ENCODE data around the gene DLL1. TPM values are rescaled to one million over a fixed set of nuclear protein-coding genes. Genes with fewer than 3 reads are reported as not detected.

DLL1 gene
- total and polyA plus RNA-seq, 5 experiments from 2014 or later = 0.34 to 15.9 (median 1.5) TPM

GRCh38 chr6:170253226-170253909 is 37.5 kb downstream of the DLL1 start:
- POLR2A ChIA-PET = no interaction called here
- Mint-ChIP-seq H3K27me3 (peaks cover 0 to 32% (median 0%) of the 10 kb centered on the region in 5 donors), H3K4me3 (no peak overlapping the region), H3K36me3 (no peaks in the 10 kb centered on the region), H3K4me1 (peaks cover 0 to 3% (median 1%) of the 10 kb centered on the region in 4 donors), H3K9me3 (no peaks in the 10 kb centered on the region), H3K27ac (no peak overlapping the region)
- DNase-seq (no peak), ATAC-seq (no peak)

- Mint-ChIP-seq H3K4me3 (no peak overlapping the region), H3K9me3 (no peaks in the 10 kb centered on the region), H3K36me3 (no peaks in the 10 kb centered on the region), H3K4me1 (peaks cover 0 to 12% (median 2%) of the 10 kb centered on the region in 4 donors), H3K27me3 (peaks cover 0 to 38% (median 0%) of the 10 kb centered on the region in 5 donors), H3K27ac (peak overlapping the region in 1 of 10 donors; percentile 64)
- DNase-seq = no peak
- no peak for ATAC-seq
- POLR2A ChIA-PET = interaction anchor here (1.1 kb wide), 1 partner anchor 19 kb away, joined by 3 read pairs; no protein-coding TSS in a partner anchor
These were observed 38.9 kb downstream of the DLL1 start for GRCh38 chr6:170251776-170252571.

GRCh38 chr6:170250981-170251775 is 39.7 kb downstream of the DLL1 start:
- no peak for ATAC-seq
- Mint-ChIP-seq H3K9me3 (no peaks in the 10 kb centered on the region), H3K27me3 (peaks cover 0 to 38% (median 0%) of the 10 kb centered on the region in 5 donors), H3K4me3 (no peak overlapping the region), H3K4me1 (peaks cover 0 to 12% (median 2%) of the 10 kb centered on the region in 4 donors), H3K27ac (peak overlapping the region in 2 of 10 donors; percentile 11 to 18), H3K36me3 (no peaks in the 10 kb centered on the region)
- POLR2A ChIA-PET = interaction anchor here (1.1 kb wide), 1 partner anchor 20 kb away, joined by 3 read pairs; no protein-coding TSS in a partner anchor
- DNase-seq = peak in 1 of 10 donors; percentile 21

GRCh38 chr6:170250455-170250854 is 40.4 kb downstream of the DLL1 start:
- Mint-ChIP-seq H3K36me3 (no peaks in the 10 kb centered on the region), H3K4me1 (peaks cover 0 to 12% (median 2%) of the 10 kb centered on the region in 4 donors), H3K27ac (peak overlapping the region in 1 of 10 donors; percentile 18), H3K4me3 (no peak overlapping the region), H3K27me3 (peaks cover 0 to 38% (median 0%) of the 10 kb centered on the region in 5 donors), H3K9me3 (no peaks in the 10 kb centered on the region)
- POLR2A ChIA-PET = interaction anchor here (0.7 kb wide), 1 partner anchor 15 kb away, joined by 7 read pairs; no protein-coding TSS in a partner anchor
- ATAC-seq (no peak), DNase-seq (peak in 1 of 10 donors; percentile 7)

- H3K4me3 Mint-ChIP-seq = no peak overlapping the region
- POLR2A ChIA-PET = interaction anchor here (0.7 kb wide), 1 partner anchor 15 kb away, joined by 7 read pairs; no protein-coding TSS in a partner anchor
- H3K4me1 Mint-ChIP-seq = peaks cover 0 to 12% (median 0%) of the 10 kb centered on the region in 4 donors
- DNase-seq = no peak
- ATAC-seq = no peak
- H3K36me3 Mint-ChIP-seq = no peaks in the 10 kb centered on the region
- peaks cover 0 to 34% (median 0%) of the 10 kb centered on the region in 5 donors for H3K27me3 Mint-ChIP-seq
- H3K9me3 Mint-ChIP-seq = no peaks in the 10 kb centered on the region
- H3K27ac Mint-ChIP-seq = no peak overlapping the region
These were observed 41.1 kb downstream of the DLL1 start for GRCh38 chr6:170249817-170250216.

- no peak for DNase-seq
These were observed 41.8 kb downstream of the DLL1 start for GRCh38 chr6:170248861-170249600.

GRCh38 chr6:170248111-170248805 is 42.6 kb downstream of the DLL1 start:
- ATAC-seq (no peak), DNase-seq (no peak)
- no peak overlapping the region for H3K4me3 Mint-ChIP-seq
- peaks cover 0 to 34% (median 0%) of the 10 kb centered on the region in 5 donors for H3K27me3 Mint-ChIP-seq
- POLR2A ChIA-PET = no interaction called here
- H3K9me3 Mint-ChIP-seq = no peaks in the 10 kb centered on the region
- peaks cover 0 to 12% (median 0%) of the 10 kb centered on the region in 4 donors for H3K4me1 Mint-ChIP-seq
- peak overlapping the region in 1 of 10 donors; percentile 24 for H3K27ac Mint-ChIP-seq
- H3K36me3 Mint-ChIP-seq = no peaks in the 10 kb centered on the region

More at GRCh38 chr6:170248861-170249600, 41.8 kb downstream of the DLL1 start:
- Mint-ChIP-seq H3K4me3 (no peak overlapping the region), H3K36me3 (no peaks in the 10 kb centered on the region), H3K9me3 (no peaks in the 10 kb centered on the region), H3K27ac (peak overlapping the region in 1 of 10 donors; percentile 46), H3K4me1 (peaks cover 0 to 12% (median 0%) of the 10 kb centered on the region in 4 donors), H3K27me3 (peaks cover 0 to 34% (median 0%) of the 10 kb centered on the region in 5 donors)
- POLR2A ChIA-PET = no interaction called here
- no peak for ATAC-seq

- H3K4me3 Mint-ChIP-seq = peak overlapping the region in 2 of 10 donors; percentile 64 to 79
- H3K9me3 Mint-ChIP-seq = no peaks in the 10 kb centered on the region
- DNase-seq = peak in 2 of 10 donors; percentile 10 to 41
- peak in 1 of 2 donors; percentile 86 for ATAC-seq
- POLR2A ChIA-PET = no interaction called here
- peaks cover 0 to 31% (median 0%) of the 10 kb centered on the region in 5 donors for H3K27me3 Mint-ChIP-seq
- no peak overlapping the region for H3K27ac Mint-ChIP-seq
- peaks cover 0 to 12% (median 0%) of the 10 kb centered on the region in 4 donors for H3K4me1 Mint-ChIP-seq
- no peaks in the 10 kb centered on the region for H3K36me3 Mint-ChIP-seq
These were observed 43.6 kb downstream of the DLL1 start for GRCh38 chr6:170247178-170247701.

- ATAC-seq (no peak), DNase-seq (no peak)
- Mint-ChIP-seq H3K9me3 (no peaks in the 10 kb centered on the region), H3K4me3 (no peak overlapping the region), H3K4me1 (peaks cover 0 to 12% (median 0%) of the 10 kb centered on the region in 4 donors), H3K36me3 (no peaks in the 10 kb centered on the region), H3K27me3 (peaks cover 0 to 22% (median 0%) of the 10 kb centered on the region in 5 donors), H3K27ac (peak overlapping the region in 1 of 10 donors; percentile 60)
- POLR2A ChIA-PET = no interaction called here
These were observed 45.3 kb downstream of the DLL1 start for GRCh38 chr6:170245475-170245992.

GRCh38 chr6:170244721-170245474 is 46.0 kb downstream of the DLL1 start:
- Mint-ChIP-seq H3K4me3 (no peak overlapping the region), H3K36me3 (no peaks in the 10 kb centered on the region), H3K4me1 (peaks cover 0 to 12% (median 0%) of the 10 kb centered on the region in 4 donors), H3K27ac (peak overlapping the region in 1 of 10 donors; percentile 79), H3K27me3 (peaks cover 0 to 19% (median 0%) of the 10 kb centered on the region in 5 donors), H3K9me3 (no peaks in the 10 kb centered on the region)
- ATAC-seq = no peak
- POLR2A ChIA-PET = no interaction called here
- peak in 1 of 10 donors; percentile 57 for DNase-seq
